Fibroblast of mammary gland (primary cell): Measurements from ENCODE around the gene ACOT7.

Source experiments
- DNase-seq: peaks from one replicate; pipeline ENCODE4 v3.0.0-alpha.2; 2010; ENCODE audit warnings: low read depth
- H3K4me3 ChIP-seq: 2 replicates; pipeline ENCODE4 v1.5.1; 2011; ENCODE audit warnings: low read depth, mild to moderate bottlenecking, low read length, moderate library complexity; ENCODE audit not compliant: control insufficient read depth
- TF ChIP-seq, protein P1 (sequence below): conservative IDR thresholded peaks from 2 replicates; pipeline ENCODE4 v1.5.1; 2011; ENCODE audit warnings: low read depth, low read length, inconsistent platforms; ENCODE audit not compliant: control insufficient read depth, insufficient read depth

The ACOT7 gene

DNA sequence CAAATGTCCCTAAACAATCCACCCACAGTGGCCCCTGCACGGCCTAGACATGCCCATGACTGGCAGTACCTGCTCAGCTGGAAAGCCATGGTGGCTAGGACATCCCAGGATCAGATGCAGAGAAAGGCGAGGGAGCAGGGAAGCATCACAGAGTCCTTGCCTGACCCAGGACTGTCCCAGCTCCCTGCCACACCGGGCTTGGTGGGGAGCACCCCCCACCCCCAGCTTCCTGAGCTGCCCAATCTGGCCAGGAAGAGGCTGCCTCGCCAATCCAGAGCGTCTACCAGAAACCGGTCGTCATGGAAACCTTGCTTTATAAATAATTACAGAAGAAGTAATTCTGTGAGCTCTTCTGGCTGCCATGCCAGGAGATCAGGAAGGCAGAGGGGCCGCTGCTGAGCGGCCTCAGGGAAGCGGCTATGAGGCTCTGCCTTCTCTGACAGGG lies 34.8 kb downstream of the ACOT7 start:
- no peak overlapping the region for H3K4me3 ChIP-seq
- peak; percentile 53 for DNase-seq
- TF ChIP-seq, protein P1, sequence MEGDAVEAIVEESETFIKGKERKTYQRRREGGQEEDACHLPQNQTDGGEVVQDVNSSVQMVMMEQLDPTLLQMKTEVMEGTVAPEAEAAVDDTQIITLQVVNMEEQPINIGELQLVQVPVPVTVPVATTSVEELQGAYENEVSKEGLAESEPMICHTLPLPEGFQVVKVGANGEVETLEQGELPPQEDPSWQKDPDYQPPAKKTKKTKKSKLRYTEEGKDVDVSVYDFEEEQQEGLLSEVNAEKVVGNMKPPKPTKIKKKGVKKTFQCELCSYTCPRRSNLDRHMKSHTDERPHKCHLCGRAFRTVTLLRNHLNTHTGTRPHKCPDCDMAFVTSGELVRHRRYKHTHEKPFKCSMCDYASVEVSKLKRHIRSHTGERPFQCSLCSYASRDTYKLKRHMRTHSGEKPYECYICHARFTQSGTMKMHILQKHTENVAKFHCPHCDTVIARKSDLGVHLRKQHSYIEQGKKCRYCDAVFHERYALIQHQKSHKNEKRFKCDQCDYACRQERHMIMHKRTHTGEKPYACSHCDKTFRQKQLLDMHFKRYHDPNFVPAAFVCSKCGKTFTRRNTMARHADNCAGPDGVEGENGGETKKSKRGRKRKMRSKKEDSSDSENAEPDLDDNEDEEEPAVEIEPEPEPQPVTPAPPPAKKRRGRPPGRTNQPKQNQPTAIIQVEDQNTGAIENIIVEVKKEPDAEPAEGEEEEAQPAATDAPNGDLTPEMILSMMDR, result no peak

DNA sequence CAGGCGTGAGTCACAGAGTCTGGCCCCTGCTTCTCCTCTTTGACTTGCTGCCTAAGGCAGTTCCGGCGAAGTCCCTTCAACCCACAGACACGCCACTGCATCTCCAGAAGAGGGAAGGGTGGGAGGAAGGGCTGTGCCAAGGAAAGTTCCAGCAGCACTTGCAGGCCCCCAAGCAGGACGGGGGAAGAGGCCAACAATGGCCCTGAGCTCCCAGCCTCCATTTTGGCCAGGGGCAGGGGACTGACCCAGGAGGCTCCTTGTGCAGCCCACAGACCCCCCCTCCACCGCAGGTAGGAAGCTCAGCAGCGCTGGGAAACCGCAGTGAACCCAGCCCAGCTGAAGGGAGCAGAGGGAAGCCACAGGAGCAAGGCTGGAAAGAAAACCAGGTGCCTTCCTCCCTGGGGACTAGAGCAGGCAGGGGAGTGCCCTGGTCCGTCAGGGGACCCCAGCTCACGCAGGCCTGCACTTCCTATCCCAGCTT lies 35.4 kb downstream of the ACOT7 start:
- no peak overlapping the region for H3K4me3 ChIP-seq
- DNase-seq, result peak; percentile 21

DNA sequence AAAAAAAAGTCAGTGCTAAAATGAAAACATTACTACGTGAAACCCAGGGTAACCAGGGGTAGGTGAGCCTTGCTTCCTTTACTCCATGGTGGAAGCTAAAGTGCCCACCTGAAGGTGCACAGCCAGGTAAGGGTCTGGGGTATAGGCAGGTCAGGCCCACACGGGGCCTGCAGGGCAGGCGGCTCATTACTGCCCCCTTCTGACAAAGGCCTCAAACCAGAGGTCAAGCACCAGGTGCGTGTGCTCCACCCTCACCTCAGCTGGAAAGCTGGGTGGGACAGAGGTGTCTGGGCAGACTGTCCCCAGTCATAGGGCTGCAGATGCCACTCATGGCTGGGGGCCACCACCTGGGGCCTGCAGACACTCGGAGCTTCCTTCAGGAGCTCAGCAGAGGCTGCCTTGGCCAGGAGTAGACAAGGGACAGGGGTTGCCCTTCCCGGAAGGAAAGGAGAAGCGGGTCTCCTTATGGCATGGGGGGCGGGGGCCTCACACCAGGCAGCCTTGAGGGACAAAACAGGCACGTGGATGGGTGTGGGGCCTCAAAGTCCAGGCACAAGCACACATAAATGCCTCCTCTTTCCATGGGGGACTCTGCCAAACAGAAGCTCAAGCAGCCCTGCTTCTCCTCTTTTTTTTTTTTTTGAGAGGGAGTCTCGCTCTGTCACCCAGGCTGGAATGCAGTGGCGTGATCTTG lies 36.2 kb downstream of the ACOT7 start:
- TF ChIP-seq, protein P1, result peak; percentile 12
- DNase-seq, result no peak
- H3K4me3 ChIP-seq, result no peak overlapping the region

More for the DNA sequence above, 35.4 kb downstream of the ACOT7 start:
- TF ChIP-seq, protein P1, result no peak

DNA sequence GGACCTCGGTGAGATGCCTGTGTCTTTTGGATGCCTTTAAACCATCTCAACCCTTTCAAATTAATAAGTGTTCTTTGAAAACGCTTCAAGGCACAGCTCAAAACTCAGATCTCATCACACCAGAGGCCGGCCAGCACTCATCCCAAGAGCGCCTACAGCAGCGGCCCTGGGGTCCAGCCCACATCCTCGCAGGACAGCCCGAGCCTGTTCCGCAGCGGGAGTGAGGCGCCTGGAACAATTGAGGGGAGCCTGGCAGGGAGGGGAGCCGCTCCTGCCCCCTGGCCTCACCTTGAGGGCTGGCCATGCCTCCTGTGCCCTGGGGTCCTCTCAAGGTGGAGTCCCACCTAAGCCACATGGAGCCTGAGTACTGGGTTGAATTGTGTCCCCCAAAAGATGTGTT lies 37.9 kb downstream of the ACOT7 start:
- DNase-seq, result no peak
- TF ChIP-seq, protein P1, result no peak
- H3K4me3 ChIP-seq, result no peak overlapping the region

DNA sequence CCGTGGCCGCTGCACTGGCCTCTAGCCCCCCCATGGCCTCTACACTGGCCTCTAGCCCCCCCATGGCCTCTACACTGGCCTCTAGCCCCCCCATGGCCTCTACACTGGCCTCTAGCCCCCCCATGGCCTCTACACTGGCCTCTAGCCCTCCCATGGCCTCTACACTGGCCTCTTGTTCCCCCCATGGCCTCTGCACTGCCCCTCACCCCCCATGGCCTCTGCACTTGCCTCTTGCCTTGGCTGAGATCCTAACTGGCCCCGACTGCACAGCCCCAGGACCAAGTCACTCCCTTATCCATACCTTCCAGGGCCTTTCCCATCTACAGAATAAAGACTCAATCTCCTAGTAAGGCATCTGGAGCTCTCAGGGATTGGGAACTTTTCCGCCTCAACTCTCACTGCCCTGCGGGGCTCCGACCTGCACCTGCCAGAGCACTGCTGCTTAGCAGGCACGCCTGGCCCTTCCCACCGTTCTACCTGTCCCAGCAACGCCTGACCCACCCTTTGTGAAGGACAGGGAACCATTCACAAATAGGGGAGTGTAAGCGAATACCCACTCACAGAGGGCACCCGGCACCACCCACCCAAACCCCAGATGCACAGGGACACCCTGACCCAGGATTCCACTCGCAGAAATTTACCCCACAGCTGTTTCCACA lies 38.8 kb downstream of the ACOT7 start:
- no peak overlapping the region for H3K4me3 ChIP-seq
- TF ChIP-seq, protein P1, result no peak
- DNase-seq, result no peak

DNA sequence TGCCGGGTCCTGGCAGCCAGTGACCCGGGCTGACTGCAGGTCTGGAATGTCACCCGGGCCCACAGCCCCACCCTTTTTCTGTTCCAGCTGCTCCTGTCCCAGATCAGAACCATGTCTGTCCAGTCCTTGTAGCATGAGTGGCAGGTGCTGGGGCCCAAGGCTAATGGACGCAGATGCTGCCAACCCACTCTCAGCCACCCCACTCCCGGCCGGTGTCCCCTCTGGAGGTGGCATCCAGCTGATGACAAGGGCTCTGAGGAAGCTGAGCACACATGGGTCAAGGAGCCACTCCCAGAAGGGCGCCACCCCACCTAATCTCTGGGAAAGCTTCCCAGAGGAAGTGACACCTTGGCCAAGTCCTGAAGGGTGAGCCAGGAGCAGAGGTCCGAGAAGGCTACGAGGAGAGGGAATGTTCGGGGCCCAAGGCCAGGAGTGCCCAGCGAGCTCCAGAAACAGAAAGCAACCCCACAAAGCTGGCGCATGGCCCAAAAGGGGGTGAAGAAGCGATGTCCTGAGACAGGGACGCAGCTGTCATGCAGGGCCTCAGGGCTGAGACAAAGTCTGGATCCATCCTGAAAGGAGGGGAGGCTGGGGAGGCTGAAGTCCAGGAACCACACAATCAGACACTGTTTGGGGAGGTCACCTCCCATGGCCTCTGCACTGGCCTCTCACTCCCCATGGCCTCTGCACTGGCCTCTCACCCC lies 39.5 kb downstream of the ACOT7 start:
- H3K4me3 ChIP-seq, result no peak overlapping the region
- TF ChIP-seq, protein P1, result no peak
- DNase-seq, result peak; percentile 12
